22Rv1 (cell line): ENCODE measurements around the gene ZNF665.

Experiments
- ZFX ChIP-seq: fragments of 450-650 bp; IDR thresholded peaks from 2 replicates; pipeline ENCODE4 v1.6.1; 2017; ENCODE audit warnings: antibody characterized with exemption, borderline replicate concordance
- TF ChIP-seq, protein P1 (sequence below): fragments of 450-650 bp; IDR thresholded peaks from 2 replicates; pipeline ENCODE4 v1.5.1; 2017; ENCODE audit warnings: mild to moderate bottlenecking

DNA sequence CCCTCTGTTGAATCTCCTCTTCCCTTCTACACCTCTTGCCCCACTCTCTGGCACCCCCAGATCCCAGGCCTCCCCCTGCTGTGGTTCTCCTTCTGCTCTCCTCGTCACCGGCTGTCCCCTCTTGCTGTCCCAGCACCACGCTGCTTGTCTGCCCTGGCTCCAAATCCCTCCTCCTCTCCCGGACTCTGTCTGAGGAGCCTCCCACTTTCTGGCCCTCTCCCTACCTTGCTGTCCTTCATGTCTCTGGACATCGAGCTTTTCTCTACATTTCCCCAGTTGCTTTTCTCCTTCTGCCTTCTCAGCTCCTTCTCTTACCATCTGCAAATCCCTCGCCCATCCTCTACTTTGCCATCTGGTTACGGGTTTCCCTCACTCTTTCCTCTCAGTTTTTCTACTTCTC is 35.5 kb downstream of the ZNF665 start:
- TF ChIP-seq, protein P1, sequence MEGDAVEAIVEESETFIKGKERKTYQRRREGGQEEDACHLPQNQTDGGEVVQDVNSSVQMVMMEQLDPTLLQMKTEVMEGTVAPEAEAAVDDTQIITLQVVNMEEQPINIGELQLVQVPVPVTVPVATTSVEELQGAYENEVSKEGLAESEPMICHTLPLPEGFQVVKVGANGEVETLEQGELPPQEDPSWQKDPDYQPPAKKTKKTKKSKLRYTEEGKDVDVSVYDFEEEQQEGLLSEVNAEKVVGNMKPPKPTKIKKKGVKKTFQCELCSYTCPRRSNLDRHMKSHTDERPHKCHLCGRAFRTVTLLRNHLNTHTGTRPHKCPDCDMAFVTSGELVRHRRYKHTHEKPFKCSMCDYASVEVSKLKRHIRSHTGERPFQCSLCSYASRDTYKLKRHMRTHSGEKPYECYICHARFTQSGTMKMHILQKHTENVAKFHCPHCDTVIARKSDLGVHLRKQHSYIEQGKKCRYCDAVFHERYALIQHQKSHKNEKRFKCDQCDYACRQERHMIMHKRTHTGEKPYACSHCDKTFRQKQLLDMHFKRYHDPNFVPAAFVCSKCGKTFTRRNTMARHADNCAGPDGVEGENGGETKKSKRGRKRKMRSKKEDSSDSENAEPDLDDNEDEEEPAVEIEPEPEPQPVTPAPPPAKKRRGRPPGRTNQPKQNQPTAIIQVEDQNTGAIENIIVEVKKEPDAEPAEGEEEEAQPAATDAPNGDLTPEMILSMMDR, result no peak
- TF ChIP-seq ZFX, result no peak
